Stimulated activated CD8-positive, alpha-beta memory T cell treated with anti-CD3 and anti-CD28 coated beads, Interleukin-15, amount 100 ng/mL, for 1 hour (primary cell): ENCODE data around the gene ZCCHC2.

Experiments
- DNase-seq: peaks from one replicate; pipeline ENCODE4 v3.0.0-alpha.2; 2020; ENCODE audit warnings: low read depth

Gene ZCCHC2

DNA sequence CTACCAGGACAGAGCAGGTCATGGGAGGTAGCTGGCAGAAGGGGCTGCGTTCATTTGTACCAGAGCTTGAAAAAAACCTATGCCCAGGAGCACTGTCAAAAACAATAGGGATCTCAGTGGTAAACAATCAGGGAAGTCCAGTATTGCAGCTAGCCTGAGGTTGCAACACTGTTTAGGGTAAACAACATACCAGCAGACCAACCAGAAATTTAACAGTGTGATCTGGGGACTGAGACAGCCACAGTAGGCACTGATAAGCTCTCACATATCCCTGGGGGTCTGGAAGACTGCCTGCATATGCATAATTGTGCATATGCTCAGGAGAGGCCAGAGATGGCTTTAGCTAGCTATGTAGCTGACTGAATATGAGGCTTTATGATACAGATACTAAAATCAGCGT, 12.0 kb upstream of the ZCCHC2 start:
- DNase-seq, result no peak

DNA sequence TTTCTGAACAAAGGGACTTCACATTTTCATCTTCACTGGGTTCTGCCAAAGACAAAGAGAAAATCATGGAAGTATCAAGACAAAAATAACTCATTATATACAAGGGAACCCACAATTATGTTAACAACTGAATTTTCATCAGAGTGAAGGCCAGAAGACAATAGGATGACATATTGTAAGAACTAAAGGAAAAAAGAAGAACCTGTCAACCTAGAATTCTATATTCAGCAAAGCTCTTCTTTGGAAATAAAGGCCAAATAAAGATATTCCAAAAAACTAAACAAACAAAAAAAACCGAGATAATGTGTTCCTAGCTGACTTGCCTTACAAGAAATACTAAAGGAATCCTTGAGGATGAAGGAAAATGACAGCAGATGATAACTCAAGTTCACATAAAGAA, 10.3 kb upstream of the ZCCHC2 start:
- DNase-seq, result no peak

DNA sequence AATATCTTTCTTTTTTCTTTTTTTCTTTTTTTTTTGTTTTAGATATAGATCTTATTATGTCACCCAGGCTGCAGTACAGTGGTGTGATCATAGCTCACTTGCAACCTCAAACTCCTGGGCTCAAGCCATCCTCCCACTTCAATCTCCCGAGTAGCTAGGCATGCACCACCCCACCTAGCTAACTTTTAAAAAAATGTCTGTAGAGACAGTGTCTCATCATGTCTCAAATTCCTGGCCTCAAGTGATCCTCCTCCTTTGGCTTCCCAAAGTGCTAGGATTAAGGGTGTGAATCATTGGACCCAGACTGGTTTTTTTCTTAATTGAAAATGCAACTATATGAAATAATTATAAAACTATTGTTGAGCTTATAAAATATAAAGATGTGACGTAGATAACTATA, 9.8 kb upstream of the ZCCHC2 start:
- no peak for DNase-seq

GRCh38 chr18:62514570-62514969, 8.3 kb upstream of the ZCCHC2 start:
- DNase-seq, result no peak

GRCh38 chr18:62516242-62516641, 6.6 kb upstream of the ZCCHC2 start:
- DNase-seq, result no peak

DNA sequence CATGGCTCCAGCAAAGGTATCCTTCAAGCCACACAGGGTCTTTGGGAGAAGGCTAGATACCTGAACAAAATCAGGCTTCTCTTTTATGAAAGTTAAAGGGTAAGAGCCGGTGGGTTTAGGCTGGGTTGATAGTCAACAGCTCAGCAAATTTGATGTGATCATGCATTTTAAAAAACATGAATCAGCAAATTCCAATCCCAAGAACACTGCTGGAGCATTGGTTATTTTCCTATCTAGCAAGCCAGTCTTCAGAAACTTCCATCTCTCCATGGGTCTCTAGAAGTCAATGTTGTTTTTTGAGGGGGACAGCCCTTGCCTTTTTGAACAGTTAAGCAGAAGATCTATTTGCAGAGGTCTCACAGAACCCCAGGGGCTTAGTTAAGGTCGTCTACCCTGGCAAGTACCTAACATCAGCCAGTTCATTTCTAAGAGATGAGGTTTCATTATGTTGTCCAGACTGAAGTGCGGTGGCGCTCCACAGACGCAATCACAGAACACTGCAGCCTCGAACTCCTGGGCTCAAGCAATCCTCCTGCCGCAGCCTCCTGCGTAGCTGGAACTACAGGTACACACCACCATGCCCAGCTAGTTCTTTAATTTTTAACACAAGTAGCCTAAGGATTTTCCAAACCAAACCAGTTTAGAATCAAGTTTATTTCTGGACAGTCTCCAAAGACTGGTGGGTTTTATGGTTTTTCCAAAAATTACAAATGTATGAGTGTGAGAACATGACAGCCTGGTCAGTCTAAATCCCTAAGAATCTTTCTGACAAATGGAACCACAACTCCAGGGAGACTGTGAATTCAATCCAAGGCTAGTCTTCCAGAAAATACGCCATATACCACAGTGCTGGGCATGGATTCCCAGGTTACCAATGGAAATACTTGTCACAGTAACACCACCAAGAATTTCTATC, 4.1 kb upstream of the ZCCHC2 start:
- DNase-seq, result no peak

GRCh38 chr18:62519684-62520083, 3.1 kb upstream of the ZCCHC2 start:
- no peak for DNase-seq

DNA sequence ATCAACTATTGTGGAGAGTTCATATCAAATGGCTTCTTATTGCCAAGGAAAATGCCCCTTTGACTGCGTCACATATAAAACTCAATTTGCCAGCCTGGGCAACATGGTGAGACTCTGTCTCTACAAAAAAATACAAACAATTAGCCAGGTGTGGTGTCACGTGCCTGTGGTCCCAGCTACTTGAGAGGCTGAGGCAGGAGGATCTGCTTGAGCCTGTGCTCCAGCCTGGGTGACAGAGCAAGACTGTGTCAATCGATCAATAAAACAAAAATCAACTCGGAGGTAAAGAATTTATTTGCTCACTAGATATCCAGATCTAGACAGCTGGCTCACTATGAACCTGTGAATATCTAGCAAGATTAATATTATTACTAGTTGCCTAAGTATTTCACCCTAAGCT, 1.7 kb upstream of the ZCCHC2 start:
- DNase-seq, result no peak

- no peak for DNase-seq
Observed at GRCh38 chr18:62521593-62521992, 1.2 kb upstream of the ZCCHC2 start.

GRCh38 chr18:62522178-62522503, 684 bp upstream of the ZCCHC2 start:
- DNase-seq, result no peak

DNA sequence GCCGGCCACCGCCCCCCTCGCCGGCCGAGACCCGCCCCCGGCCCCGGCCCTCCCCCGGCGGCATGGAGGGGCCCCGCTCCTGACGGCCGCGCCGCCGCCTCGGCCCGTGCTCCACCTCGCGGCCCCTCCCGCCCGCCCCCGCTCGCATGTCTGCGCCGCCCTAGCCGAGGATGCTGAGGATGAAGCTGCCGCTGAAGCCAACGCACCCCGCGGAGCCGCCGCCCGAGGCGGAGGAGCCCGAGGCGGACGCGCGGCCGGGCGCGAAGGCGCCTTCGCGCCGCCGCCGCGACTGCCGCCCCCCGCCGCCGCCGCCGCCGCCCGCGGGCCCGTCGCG, 397 bp downstream of the ZCCHC2 start:
- DNase-seq, result no peak

GRCh38 chr18:62523631-62524439, 1.0 kb downstream of the ZCCHC2 start:
- DNase-seq, result no peak

DNA sequence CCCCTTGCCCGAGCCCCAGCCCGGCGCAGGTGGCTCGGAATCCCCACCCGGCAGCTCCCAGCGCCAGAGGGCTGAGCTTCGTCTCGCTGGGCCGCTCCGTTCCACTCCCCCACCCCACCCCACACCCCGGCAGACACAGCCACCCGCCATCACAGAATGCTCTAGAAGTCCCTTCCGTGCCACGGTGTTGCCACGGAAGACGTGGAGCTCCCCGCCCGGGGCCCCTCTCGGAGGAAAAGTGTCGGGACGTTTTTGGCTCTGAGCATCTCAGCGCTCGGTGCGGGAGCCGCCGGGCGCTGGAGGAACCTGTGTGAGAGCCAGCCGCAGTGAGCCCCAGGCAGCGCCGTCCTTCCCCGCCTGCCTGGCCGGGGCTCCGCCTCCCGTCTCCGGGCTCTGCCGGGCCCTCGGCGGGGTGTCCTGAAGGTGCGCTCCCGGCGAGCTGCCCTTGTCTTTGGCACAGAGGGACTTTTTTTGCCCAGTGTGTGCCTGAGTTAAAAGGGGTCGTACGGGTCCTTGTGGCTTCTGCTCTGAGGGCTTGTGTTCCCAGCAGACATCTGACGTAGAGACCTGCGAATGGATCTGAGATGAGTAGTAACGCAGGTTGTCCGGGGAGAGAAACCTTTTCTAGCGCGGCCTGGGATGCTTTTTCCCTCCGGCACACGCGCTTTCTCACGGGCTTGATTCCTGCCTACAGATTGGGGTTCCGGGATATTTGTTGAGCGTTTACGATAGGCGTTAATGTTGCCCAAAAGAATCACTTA, 1.8 kb downstream of the ZCCHC2 start:
- peak; percentile 24 for DNase-seq

- no peak for DNase-seq
Observed at GRCh38 chr18:62525608-62526007, 2.8 kb downstream of the ZCCHC2 start.

- DNase-seq, result peak; percentile 24
Observed at GRCh38 chr18:62526098-62527025, 3.5 kb downstream of the ZCCHC2 start.

- DNase-seq, result no peak
Observed at GRCh38 chr18:62529597-62529996, 6.8 kb downstream of the ZCCHC2 start.

DNA sequence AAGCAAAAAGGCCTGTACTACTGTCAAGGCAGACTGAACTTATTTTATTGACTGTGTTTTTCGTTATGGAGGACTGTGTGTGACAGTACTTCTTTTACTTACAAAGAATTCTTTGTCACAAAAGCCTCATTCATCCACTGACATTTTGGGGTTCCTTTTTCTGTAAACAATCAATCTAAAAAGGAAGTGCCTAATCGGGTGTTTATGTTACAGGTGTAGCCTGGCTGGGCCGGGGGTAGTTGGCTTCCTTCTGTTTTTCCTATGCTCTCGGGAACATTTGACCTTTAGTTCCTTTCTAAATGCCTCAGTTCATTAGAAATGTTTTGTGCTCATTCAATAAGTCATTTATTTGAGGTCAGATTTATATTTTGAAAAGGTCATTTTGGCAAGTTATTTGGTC, 8.3 kb downstream of the ZCCHC2 start:
- no peak for DNase-seq

DNA sequence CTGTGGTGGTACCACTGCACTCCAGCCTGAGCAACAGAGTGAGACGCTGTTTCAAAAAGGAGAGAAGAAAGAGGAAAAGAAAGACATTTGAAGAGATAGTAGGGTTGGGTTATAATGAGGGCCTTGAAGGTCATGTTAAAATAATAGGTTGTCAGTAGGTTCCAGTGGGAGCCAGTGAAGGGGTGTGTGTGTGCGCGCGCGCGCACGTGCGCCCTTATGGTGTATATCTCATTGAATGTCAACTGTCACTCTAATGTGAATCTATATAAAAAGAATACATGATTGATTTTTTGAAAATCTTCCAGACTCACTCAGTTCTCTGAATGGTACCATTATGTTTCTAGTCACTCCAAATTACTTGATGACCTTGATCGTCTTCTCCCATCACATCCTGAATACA, 9.1 kb downstream of the ZCCHC2 start:
- no peak for DNase-seq

DNA sequence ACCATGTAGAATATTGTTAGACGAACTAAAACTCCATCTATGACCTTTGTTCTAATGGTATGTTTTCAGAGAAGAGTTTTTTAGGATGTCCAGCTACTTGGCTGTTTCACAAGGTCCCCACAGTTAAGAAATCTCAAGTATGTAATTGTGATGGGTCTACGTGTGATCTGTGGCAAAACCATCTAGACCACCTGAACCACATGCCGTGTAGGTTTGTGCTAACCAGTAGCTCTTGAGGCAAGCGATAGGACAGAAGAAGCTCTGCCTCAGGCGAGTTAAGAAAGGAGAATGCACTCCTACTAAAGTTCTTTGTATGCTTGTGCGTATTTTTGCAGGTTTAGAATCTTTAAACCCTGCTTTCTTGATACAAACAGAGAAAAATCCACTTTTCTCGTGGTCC, 13.2 kb downstream of the ZCCHC2 start:
- DNase-seq, result no peak

- no peak for DNase-seq
Observed at GRCh38 chr18:62537042-62537894, 14.4 kb downstream of the ZCCHC2 start.

DNA sequence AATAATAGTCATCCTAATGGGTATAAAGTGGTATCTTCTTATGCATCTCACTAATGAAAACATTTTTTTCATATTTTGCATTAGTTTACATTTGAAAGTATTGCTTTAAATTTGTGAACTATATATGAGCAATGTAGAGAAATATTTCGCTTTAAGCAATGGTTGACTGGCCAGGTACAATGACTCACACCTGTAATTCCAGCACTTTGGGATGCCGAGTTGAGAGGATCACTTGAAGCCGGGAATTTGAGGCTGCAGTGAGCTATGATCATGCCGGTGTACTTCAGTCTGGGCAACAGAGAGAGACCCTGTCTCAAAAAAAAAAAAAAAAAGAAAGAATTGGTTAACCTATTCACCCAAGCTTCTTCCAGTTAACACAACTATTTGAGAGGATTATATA, 15.1 kb downstream of the ZCCHC2 start:
- DNase-seq, result no peak
